HG03342 (cell line): ENCODE measurements around the gene SCAMP2.
A peak's percentile ranks its signal among the peaks of the same experiment; 100 is the strongest.
"Not testable (repeated sequence)": the region's sequence is repeated elsewhere in the genome, so short reads cannot be mapped to it uniquely, and the experiment has no call there.

Experiments
- ATAC-seq: cut with Tn5 transposase; IDR thresholded peaks from one replicate; pipeline ENCODE4 v1.9.1; 2021; ENCODE audit warnings: mild to moderate bottlenecking, moderate library complexity; ENCODE audit not compliant: unreplicated experiment

The SCAMP2 gene, protein sequence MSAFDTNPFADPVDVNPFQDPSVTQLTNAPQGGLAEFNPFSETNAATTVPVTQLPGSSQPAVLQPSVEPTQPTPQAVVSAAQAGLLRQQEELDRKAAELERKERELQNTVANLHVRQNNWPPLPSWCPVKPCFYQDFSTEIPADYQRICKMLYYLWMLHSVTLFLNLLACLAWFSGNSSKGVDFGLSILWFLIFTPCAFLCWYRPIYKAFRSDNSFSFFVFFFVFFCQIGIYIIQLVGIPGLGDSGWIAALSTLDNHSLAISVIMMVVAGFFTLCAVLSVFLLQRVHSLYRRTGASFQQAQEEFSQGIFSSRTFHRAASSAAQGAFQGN

DNA sequence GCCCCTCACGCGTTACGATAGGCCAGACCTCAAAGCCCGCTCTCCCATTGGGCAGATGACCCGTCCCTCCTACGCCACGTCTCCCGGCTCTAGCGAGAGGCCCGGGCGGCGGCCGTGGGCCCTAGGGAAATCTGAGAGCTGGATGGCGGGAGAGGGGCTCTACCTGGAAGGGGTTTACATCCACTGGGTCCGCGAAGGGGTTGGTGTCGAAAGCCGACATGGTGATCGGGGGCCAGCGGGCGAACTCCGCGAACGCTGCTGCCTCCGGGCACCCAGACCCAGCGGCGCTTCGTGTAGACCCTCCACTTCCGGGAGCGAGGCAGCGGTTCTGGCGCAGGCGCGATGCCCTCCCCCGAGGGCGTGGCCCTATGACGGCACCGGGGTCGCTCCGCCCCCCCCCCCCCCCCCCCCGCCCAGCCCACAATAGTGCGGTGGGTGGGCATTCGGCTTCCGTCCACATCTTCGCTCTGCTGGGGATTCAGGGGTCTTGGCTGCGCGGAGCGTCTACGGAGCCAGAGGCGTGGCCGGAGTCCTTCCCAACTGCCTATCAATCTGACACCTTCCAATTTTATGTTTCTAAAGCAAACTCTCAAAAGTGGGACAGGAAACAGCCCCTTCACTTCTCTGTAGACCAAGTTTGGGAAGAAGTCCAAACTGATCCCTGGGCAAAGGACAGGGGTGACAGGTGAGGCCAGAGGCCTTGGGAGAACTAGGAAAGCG is at the start of gene SCAMP2:
Gene SCAMP2, minus strand, starts transcription at position 330 of the 720 bp plus-strand sequence. Its CDS starts 110 bp downstream, at position 220.
- peak; percentile 80 for ATAC-seq

DNA sequence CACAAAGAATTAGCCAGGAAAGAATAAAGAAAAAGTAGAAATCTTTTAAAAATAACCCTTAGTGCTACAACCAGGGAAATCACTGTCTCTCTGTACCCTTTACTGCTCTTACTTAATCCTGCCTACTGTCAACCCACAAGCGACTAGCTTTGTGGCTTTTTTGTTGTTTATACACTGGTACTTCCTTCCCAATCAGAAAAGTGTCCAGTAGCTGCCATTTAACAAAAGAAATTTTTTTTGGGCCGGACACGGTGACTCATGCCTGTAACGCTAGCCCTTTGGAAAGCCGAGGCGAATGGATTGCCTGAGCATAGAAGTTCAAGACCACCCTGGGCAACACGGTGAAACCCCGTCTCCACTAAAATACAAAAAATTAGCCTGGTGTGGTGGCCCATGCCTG is 47.3 kb upstream of the SCAMP2 start:
- no peak for ATAC-seq

DNA sequence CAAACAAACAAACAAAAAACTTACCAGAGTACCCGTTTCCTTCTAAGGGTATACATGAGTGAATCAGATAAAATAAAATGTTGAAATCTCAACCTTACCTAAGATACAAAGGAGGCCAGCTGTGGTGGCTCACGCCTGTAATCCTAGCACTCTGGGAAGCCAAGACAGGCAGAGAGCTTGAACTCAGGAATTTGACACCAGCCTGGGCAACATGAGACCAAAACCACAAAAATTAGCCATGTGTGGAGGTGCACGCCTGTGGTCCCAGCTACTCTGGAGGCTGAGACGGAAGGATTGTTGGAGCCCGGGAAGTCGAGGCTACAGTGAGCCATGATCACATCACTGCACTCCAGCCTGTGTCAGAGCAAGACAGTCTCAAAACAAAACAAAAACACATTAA is 44.5 kb upstream of the SCAMP2 start:
- ATAC-seq, result no peak

DNA sequence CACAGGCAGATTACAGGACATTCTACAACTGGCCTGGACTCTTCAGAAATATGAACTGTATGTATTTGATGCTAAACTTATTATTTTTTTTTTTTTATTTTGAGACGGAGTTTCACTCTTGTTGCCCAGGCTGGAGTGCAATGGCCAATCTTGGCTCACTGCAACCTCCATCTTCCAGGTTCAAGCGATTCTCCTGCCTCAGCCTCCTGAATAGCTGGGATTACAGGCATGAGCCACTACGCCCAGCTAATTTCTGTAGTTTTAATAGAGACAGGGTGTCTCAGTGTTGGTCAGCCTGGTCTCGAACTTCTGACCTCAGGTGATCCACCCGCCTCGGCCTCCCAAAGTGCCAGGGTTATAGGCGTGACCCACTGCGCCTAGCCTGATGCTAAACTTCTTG is 40.6 kb upstream of the SCAMP2 start:
- not testable (repeated sequence) for ATAC-seq

DNA sequence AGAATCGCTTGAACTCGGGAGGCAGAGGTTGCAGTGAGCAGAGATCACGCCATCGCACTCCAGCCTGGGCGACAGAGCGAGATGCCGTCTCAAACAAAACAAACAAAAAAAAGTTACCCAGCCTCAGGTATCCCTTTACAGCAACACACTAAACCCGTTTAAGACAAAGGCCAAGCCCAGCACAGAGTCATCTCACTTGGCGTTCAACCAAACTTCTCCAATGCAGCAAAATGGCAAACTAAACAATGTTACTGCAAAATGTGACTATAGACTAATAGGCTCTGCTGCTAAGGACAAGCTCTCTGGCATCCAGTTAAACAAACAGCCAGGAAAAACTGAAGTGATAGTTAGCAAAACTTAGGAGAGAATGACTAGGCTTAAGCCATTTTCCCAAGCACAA is 39.9 kb upstream of the SCAMP2 start:
- ATAC-seq, result no peak

DNA sequence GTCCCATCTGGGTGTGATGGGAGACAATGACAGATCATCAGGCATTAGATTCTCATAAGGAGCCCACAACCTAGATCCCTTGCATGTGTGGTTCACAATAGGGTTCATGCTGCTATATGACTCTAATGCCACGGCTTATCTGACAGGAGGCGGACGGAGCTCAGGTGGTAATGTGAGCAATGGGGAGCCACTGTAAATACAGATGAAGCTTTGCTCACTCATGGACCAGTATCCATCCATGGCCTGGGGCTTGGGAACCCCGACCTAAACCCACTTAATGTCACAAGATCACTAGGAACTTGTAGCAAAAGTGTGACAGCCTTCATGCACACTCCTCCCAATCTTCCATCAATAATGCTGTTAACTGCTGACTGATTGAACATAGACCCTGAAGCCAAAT is 35.5 kb upstream of the SCAMP2 start:
- ATAC-seq, result no peak

DNA sequence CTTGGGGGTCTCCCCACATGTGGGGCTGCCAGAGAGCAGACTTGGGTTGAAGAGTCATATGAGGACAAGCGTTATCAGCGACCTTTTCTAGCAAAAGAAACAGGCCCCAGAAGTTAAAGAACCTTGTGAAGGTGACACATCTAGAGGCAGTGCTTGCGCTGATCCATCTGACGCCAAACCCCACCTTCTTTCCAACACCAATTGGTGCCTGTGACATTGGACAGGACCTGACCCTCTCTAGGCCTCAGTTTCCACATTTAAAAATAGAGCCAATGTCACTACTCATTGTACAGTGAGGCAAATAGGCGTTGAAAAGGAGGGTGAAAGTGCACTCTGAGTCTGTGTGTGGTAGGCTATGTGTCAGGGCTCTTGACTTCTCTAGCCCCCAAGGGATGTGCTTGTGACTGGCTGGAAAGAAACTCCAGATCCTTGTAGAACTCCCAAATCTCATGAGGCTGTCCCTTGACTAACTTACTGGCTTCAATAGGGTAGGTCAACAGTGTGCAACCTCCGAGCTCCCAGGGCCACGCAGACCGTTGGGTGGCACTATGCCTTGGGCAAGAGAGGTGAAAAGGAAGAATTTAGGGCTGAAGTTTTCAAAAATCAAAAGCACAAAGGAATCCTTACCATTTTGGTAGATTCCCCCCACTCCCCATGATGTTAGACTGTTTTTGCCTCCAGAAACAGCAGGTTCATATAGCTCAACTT is 34.2 kb upstream of the SCAMP2 start:
- ATAC-seq, result no peak

DNA sequence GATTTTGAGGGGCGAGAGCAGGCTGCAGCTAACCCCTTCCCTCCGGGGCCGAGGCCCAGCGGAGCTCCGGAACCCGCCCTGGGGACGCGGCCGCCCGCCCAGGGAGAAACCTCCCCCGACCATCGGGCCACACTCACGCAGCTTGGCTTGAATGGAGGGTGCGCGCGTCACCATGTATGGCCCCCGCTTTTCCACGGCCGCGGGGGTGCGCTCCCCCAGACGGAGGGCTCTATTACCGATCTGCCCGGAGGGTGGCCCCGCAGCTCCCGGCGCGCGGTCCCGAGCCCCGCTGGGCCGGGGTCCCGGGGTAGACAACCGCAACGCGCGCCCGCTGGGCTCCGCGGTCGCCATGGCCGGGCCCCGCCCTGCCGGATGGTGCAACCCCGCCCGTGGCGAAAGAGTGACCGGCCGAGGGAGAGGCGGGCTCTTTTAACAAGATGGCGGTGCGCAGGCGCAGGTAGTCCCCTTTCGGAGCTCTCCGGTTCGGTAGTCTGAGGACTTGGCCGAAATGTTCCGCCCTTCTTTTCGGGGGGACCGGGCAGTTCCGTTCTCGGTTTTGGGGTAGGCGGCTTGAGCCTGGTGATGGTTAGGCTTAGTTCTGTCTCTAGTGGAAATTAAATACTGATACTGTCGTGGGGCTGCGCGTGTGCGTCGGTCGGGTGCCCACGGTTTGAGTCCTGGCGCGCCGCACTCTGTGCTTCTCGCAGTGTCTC is 33.4 kb upstream of the SCAMP2 start, which contains the start of gene FAM219B:
Gene FAM219B, minus strand, starts transcription at position 402 of the 713 bp plus-strand sequence. Its CDS starts 51 bp downstream, at position 351.
- peak; percentile 80 for ATAC-seq

DNA sequence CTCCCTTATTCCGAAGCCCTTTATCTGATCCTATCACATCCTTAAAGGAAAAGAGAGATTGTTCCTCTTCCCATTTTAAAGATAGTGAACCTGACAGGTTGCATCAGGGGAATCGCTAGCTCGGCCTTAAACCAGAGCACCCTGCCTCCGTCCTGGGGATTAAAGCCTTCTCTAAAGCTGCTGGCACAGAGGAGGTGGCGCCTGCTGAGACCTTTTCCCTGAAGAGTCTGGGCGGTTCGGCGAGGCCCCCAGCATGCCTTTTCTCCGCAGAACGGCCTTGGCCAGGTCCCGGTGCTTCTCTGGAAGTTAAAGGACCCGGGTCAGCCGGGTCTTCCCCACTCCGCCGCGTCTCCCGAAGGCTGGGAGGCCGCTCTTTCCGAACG is 32.9 kb upstream of the SCAMP2 start:
- peak; percentile 15 for ATAC-seq

DNA sequence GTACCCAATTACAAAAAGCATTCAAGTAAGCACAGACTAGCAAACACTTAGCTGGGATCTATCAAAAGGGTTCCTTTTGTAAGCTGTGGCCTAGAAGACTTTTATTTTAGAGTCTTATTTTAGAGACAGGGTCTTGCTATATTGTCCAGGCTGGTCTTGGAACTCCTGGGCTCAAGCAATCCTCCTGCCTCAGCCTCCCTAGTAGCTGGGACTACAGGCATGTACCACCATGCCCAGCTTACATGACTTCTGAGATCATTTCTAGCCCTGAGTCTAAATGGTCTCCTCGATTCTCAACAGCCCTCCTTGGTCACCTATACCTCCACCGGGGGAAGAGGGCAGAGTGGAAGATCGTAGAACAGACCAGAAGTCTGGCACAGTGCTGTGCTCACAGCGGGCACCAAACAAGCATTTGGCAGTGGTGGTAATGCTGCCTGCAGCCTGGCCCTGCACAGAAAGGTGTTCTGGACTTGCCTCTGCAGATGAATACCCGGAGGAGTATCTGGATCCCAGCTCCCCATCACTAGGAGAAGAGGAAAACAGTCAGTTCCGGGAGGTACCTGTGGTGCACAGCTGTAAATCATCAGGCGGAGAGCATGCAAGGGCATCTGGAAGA is 31.1 kb upstream of the SCAMP2 start:
- no peak for ATAC-seq

DNA sequence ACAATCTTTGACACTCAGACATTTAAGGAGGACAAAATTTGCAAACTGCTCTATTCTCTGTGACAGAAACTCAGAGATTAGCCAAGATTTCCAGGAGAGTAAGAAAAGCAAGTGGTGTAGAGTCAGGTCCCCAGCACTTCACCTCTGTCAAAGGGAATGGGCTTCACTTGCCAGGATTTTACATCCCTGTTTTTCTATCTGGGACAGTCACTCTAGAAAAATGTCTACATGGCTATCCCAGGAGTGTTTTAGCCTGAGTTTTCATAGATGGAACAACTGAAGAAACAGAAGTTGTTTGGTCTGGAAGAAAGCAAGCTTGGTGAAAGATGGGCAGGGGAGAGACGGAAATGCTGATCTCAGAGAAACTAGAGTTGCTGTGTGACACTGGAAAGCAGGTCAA is 30.5 kb upstream of the SCAMP2 start:
- ATAC-seq, result no peak

DNA sequence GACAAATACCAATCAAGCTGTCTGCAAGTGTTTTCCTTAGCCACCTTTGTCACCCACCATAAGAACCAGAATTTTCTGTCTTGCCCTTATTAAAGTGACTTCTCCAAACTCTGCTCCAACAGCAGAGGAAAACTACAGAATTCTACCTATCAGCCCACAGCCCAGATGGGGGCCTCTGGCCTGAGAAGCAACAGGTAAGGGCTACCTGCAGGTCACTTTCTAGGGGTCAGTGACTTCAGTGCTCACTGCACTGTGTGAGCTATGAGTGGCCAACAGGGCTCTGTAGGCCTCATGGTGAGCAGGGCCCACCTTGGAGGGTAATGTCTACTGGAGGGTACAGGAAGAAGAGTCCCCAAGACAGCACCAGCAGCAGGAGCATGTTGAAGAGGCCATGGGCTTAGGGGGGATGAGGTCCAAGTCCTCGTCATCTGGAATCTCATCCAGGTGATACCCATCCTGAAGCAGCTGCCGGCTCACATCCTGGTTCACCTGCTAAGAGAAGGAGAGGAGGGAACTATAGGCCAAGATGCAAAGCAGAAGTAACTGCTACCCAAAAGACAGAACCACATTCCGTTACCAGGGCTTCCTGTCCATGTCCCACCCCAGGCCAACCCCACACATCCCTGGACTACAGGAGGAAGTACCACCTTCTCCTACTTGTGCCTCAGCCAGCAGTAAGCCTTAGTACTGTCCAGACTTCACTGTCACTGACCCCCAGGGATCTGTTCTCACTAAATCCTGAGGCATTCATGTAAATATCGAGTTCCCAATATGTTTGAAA is 29.3 kb upstream of the SCAMP2 start:
- ATAC-seq, result no peak

DNA sequence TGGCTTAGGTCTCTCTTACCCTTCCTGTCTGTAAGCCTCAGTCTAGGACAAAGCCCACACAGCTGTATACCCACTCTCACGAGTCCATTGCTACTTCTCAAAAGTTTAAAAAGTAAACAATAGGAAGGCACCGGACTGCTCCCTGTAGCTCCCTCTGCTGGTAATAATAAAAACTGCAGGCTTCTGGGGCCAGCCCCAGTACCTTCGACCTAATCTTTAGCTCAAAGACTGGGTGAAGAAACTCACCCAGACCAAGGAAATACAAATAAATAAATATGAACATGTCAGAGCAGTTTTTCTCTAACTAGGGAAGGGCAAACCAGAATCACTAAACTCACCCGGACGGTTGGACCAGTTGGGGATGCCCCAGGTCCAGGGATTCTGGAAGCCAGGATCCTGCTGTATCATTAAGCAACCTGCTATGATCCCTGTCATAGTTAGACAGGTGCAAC is 28.5 kb upstream of the SCAMP2 start:
- no peak for ATAC-seq

DNA sequence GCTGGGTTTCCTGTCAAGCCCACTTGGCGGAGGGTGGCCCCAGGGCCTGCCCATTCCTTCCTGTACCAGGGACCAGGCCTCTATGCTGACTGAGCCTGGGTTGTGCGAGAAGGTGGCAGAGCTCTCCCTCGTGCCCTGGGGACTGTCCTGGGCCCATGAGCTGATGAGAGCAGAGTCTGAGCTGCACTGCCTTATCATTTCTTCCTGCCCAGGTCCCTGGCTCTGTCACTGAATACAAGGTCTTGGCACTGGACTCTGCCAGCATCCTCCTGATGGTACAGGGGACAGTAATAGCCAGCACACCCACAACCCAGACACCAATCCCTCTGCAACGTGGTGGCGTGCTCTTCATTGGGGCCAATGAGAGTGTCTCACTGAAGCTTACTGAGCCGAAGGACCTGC is 24.1 kb upstream of the SCAMP2 start:
- ATAC-seq, result no peak

DNA sequence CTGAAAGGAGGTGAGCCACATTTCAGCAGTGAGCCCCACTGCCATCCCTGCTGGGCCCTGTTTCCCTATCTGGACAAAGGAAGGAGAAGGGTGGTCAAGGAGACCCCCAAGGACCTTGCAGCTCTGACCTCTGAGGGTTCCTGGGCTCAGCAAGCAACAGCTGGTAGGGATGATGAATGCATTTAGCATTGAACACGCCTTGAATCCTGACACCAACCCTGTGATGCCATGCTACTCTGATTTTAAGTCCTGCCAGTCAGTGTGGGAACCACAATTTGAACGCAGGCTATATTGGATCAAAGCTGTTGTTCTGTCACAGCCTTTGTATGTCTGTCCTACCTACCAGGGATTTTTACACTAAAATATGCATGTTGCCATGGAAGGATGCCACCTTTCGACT is 23.2 kb upstream of the SCAMP2 start:
- ATAC-seq, result no peak

DNA sequence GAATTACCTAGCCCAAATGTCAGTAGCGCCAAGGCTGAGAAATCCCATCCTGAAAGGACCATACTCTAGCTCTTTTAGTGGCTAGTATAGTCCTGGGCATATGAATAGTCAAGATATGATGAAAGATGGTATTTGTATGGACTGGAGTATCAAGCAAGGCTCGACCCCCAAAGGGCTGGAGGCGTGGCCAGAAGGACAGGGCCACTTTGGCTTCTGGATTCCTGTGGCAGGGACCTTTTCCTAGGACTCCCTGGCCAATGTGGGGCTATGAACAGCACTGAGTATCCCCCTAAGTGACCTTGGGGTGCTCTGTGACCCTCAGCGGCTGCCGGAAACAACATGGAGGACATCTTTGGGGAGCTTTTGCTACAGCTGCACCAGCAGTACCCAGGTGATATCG is 22.7 kb upstream of the SCAMP2 start:
- no peak for ATAC-seq

DNA sequence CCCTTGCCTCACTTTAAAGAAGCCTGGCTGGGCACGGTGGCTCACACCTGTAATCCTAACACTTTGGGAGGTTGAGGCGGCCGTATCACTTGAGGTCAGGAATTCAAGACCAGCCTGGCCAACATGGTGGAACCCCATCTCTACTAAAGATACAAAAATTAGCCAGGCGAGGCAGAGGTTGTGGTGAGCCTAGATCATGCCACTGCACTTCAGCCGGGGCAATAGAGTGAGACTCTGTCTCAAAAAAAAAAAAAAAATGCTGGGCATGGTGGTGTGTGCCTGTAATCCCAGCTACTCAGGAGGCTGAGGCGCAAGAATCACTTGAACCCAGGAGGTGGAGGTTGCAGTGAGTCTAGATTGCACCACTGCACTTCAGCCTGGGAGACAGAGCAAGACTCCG is 21.2 kb upstream of the SCAMP2 start:
- not testable (repeated sequence) for ATAC-seq

DNA sequence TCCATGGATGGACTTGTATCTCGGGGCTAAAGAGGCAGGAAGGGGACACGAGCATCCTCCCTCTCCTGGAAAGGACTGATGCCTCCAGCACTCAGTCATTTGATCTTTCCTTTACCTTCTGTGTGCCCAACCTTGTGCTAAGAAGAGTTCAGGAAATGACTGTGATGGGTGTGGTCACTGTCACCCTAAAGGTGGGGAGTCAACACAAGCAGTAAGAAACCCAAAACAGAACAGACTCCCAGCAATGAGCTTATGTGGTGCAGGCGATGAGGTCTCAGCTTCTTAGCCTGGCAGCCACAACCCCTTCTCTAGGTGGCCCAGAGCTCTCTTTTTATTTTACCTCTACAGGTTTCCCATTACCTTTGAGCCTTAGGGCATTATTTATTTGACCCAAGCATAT is 20.5 kb upstream of the SCAMP2 start:
- ATAC-seq, result no peak

DNA sequence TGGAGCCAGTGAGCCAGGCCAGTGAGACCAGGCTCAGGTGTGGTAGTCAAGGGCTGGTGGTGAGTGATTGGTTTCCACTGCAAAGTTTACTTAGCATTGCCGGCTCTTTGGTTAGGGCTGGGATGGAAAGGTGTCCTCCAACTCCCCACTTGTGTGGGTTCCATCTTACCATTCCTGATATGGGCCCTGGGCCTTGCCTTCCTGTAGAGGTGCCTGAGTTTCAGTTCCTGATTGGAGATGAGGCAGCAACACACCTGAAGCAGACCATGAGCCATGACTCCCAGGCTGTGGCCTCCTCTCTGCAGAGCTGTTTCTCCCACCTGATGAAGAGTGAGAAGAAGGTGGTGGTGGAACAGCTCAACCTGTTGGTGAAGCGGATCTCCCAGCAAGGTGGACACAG is 19.8 kb upstream of the SCAMP2 start:
- no peak for ATAC-seq

DNA sequence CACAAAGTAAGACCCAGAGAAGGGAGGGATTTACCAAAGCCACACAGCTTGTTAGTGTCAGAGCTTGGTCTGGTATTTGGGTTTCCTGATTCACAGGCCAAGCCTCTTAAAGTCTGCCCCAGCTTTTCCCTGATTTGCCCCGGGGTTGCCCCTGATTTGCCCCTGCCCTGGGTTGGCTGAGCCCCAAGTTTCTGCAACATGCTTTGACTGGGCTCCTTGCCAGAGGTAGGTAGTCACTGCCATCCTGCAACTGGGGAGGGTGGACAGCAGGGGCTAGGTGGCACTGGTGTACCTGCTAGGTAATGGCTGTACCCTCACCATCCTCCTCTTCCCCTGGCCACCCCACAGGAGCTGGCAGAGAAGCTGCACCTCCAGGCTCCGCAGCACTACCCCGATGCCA is 19.1 kb upstream of the SCAMP2 start:
- ATAC-seq, result no peak
